Esophagus squamous epithelium (tissue), 4 donors: Measurements from ENCODE around the gene PRAC1.

Source experiments
- POLR2A ChIP-seq, 4 donors: fragments of 450-650 bp; IDR thresholded peaks; one replicate each; pipeline ENCODE4 v1.6.1; 2017; ENCODE audit warnings: antibody characterized with exemption in 4 of 4, mild to moderate bottlenecking in 4 of 4, moderate library complexity in 3 of 4
- TF ChIP-seq, protein P1 (sequence below), 6 experiments: fragments of 450-650 bp in 4 of 6; fragments of 200-600 bp in 2 of 6; sonication (generic) in 2 of 6; IDR thresholded peaks; one replicate each; pipeline ENCODE4 v1.5.1; 2016 to 2019; ENCODE audit warnings: antibody characterized with exemption in 6 of 6, mild to moderate bottlenecking in 4 of 6, moderate library complexity in 4 of 6

DNA sequence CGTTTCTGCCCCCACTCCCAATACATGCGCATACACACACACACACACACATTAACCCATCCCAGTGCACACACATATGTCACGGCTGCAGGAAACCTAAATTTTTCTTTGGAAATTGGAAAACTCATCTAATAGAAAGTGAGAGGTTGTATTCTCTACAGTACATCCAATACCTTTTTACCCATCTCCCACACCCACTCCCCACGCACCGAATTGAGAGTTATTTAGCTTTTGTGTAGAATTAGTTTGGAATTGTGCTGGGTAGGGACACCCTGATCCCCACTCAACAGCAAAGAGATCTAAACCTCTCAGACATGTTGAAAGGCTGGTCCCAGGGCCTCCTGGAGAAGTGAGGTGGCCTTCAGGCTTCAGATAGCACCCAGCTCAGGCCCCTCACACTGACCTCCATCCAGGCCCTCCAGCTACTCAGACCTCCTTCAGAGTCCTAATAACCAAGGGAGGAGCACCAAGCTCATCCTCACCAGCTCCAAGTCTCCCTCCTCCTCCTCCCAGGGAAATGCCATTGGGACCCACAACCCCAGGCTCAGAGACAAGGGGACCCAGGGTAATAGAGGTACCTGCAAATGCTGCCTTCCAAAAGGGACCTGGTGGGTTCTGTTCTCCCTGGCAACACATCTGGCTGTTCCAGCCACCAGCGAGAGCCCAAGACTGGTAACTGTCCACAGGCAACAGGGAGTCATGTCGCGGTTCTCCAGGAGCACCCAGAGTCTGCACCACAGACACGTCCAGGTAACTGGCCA, 5.3 kb upstream of the PRAC1 start:
- TF ChIP-seq, protein P1, sequence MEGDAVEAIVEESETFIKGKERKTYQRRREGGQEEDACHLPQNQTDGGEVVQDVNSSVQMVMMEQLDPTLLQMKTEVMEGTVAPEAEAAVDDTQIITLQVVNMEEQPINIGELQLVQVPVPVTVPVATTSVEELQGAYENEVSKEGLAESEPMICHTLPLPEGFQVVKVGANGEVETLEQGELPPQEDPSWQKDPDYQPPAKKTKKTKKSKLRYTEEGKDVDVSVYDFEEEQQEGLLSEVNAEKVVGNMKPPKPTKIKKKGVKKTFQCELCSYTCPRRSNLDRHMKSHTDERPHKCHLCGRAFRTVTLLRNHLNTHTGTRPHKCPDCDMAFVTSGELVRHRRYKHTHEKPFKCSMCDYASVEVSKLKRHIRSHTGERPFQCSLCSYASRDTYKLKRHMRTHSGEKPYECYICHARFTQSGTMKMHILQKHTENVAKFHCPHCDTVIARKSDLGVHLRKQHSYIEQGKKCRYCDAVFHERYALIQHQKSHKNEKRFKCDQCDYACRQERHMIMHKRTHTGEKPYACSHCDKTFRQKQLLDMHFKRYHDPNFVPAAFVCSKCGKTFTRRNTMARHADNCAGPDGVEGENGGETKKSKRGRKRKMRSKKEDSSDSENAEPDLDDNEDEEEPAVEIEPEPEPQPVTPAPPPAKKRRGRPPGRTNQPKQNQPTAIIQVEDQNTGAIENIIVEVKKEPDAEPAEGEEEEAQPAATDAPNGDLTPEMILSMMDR (IDR thresholded peaks at IDR 0.05), result no peak
- no peak for TF ChIP-seq POLR2A (IDR thresholded peaks at IDR 0.05)
